GM18873 (cell line): ENCODE data around the gene XYLT1.

Experiments used
- ATAC-seq: cut with Tn5 transposase; IDR thresholded peaks from one replicate; pipeline ENCODE4 v1.9.1; 2021; ENCODE audit warnings: mild to moderate bottlenecking, moderate library complexity, moderate number of reproducible peaks; ENCODE audit not compliant: unreplicated experiment, low FRiP score

Gene XYLT1

GRCh38 chr16:17271687-17272086 is 199.1 kb downstream of the XYLT1 start:
- ATAC-seq: no peak

- ATAC-seq: no peak
Measured at GRCh38 chr16:17270683-17271109, 200.1 kb downstream of the XYLT1 start.

- no peak for ATAC-seq
Measured at GRCh38 chr16:17270111-17270510, 200.6 kb downstream of the XYLT1 start.

- ATAC-seq: no peak
Measured at GRCh38 chr16:17269439-17269838, 201.3 kb downstream of the XYLT1 start.

- no peak for ATAC-seq
Measured at GRCh38 chr16:17266608-17267313, 204.0 kb downstream of the XYLT1 start.

GRCh38 chr16:17265154-17265553 is 205.6 kb downstream of the XYLT1 start:
- no peak for ATAC-seq

- no peak for ATAC-seq
Measured at GRCh38 chr16:17261197-17261858, 209.4 kb downstream of the XYLT1 start.

GRCh38 chr16:17260276-17260849 is 210.4 kb downstream of the XYLT1 start:
- no peak for ATAC-seq

GRCh38 chr16:17259751-17260270 is 210.9 kb downstream of the XYLT1 start:
- ATAC-seq: no peak

GRCh38 chr16:17258848-17259713 is 211.7 kb downstream of the XYLT1 start:
- no peak for ATAC-seq

- no peak for ATAC-seq
Measured at GRCh38 chr16:17258077-17258599, 212.6 kb downstream of the XYLT1 start.

GRCh38 chr16:17257426-17258023 is 213.2 kb downstream of the XYLT1 start:
- ATAC-seq: no peak

GRCh38 chr16:17252701-17253100 is 218.1 kb downstream of the XYLT1 start:
- ATAC-seq: no peak

- ATAC-seq: no peak
Measured at GRCh38 chr16:17252064-17252463, 218.7 kb downstream of the XYLT1 start.

GRCh38 chr16:17251496-17251895 is 219.3 kb downstream of the XYLT1 start:
- ATAC-seq: no peak

- no peak for ATAC-seq
Measured at GRCh38 chr16:17246974-17247732, 223.6 kb downstream of the XYLT1 start.

- no peak for ATAC-seq
Measured at GRCh38 chr16:17246268-17246885, 224.4 kb downstream of the XYLT1 start.

GRCh38 chr16:17245776-17246175 is 225.0 kb downstream of the XYLT1 start:
- no peak for ATAC-seq
